ENCODE results near the gene GNAQ.

Gene GNAQ

DNA sequence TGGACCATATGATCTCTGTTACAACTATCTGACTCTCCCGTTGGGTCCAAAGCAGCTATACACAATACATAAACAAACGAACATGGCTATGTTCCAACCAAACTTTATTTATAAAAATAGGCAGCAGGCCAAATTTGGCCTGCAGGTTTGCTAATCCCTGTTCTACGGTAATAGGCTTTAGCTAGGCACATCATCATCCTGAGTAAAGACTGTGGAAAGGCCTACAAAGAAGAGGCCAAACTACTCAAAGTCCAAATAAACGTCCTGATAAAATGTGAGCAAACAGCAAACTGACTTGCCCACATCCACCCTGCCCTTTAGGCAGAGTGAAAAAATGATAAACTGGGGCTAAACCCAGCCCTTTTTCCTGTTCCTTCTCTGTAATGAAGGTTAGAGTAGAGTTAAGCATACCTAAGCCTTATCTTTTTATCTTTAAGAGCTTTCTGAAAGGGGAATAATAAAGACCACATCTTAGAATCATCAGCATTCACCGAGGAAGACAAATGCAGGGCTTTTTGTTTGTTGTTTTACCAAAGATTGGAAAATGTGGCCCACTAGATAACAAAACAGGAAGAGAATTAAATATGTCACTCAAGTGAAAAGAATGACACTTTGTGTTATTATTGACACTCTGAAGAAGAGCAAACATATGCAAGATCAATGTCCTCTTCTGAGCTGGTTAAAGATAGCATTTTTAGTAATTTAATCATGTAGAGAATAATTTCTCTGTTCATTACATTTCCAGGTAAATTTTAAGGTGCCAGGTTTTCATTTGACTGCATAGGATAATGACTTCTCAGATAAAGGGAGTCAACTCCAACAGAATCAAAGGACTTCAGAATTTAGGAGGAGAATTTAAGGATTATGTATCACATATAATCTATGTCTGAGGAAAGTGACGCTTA, 223.5 kb downstream of the GNAQ start:
- no peak for FAIRE-seq

GRCh38 chr9:77807281-77807683, 224.3 kb downstream of the GNAQ start:
- FAIRE-seq, result no peak

GRCh38 chr9:77806741-77807140, 224.9 kb downstream of the GNAQ start:
- FAIRE-seq, result no peak

- no peak for FAIRE-seq
These were observed 225.8 kb downstream of the GNAQ start for GRCh38 chr9:77805810-77806209.

- FAIRE-seq, result no peak
These were observed 228.2 kb downstream of the GNAQ start for GRCh38 chr9:77803423-77803822.

- FAIRE-seq, result peak; percentile 82
These were observed 228.9 kb downstream of the GNAQ start for GRCh38 chr9:77802515-77803293.

- FAIRE-seq, result no peak
These were observed 229.5 kb downstream of the GNAQ start for GRCh38 chr9:77802064-77802463.

DNA sequence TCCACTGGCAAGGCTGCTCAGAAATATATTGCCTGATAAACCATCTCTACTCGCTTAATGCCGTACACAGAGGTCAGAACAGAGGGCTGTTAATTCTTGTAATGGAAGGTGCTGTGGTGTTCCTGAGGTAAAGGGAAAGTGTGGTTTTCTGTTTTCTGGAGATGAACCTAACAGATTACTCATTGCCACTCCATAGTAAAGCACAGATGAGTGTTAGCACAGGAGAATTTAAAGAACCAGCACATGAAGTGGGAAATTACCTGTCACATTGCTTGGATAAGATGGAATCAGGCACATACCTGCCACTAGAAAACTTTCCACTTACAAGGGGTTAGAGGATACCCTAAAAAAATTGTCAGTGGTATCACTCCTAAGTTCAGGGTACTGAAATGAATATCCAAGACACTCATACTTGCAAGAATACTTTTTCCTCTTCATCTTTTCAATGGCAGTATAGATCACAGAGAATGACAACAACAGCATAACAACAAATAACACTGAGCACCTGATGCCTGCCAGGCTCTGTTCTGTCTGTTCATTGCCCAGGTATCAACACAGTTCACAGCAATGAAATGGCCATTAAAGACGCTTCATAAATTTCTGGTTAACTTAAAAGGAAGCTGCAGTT, 230.6 kb downstream of the GNAQ start:
- no peak for FAIRE-seq

DNA sequence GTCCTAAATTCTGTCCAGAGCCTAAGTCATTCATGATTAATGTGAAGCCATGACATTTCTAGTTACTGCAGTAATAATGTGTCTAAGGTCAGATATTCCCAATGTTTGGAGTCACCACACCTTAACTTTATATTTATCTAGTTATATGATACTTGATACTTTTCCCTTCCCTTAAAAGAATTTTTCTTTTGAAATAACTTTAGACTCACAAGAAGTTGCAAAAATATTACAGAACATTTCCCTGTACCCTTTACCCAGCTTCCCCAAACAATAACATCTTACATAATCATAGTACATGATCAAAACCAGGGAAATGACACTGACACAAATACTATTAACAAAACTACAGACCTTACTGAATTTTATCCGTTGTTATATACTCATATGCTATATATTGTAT, 233.5 kb downstream of the GNAQ start:
- FAIRE-seq, result no peak

GRCh38 chr9:77794985-77795384, 236.6 kb downstream of the GNAQ start:
- FAIRE-seq, result no peak

GRCh38 chr9:77793849-77794248, 237.8 kb downstream of the GNAQ start:
- FAIRE-seq, result no peak

DNA sequence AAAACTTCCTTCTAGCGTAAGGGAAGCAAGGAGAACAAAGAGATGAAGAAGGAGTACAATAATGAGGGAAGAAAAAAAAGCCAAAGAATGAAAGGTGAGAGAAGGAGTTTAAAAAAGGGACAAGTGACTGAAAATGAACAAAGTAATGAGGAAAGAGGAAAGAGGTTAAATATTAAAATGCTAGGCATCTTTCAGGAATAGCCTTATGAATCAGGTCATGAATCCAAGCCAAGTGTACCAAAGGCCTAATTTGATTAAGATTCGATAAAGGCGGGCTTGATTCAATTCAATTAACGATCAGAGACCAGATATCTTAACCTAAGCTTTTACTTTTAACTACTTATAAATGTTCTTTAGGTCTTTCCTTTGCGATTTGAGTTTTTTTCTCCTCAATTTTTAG, 241.7 kb downstream of the GNAQ start:
- FAIRE-seq, result no peak

GRCh38 chr9:77785341-77785740, 246.3 kb downstream of the GNAQ start:
- no peak for FAIRE-seq

DNA sequence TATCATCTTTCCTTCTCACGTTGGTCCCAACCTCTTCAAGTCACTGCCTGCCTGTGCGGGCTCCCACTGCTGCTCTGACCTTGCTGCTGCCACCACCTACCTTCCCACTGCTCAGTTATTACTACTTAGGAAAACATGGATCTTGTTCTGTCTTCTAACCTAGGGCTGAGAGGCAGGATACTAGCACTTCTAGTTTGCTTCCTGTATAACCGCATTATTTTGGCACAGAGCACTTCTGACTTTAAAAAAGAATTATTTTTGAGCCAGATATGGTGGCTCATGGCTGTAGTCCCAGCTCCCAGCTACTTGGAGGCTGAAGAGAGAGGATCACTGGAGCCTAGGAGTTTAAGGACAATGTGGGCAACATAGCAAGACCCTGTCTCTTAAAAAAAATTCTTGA, 248.1 kb downstream of the GNAQ start:
- no peak for FAIRE-seq

DNA sequence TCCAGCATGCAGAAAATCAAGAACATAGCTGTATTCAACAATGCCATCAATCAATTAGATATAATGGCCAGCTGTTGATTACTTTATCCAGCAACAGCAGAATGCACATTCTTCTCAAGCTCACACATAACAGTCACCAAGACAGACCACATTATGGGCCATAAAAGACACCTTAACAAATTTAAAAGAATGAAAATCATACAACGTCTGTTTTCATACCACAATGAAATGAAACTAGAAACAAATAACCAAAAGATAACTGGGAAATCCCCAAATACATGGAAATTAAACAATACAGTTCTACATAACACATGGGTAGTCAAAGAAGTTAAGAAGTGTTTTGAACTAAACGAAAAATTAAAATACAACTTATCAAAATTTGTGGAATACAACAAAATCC, 252.6 kb downstream of the GNAQ start:
- peak; percentile 60 for FAIRE-seq

GRCh38 chr9:77773381-77773780, 258.2 kb downstream of the GNAQ start:
- no peak for FAIRE-seq

DNA sequence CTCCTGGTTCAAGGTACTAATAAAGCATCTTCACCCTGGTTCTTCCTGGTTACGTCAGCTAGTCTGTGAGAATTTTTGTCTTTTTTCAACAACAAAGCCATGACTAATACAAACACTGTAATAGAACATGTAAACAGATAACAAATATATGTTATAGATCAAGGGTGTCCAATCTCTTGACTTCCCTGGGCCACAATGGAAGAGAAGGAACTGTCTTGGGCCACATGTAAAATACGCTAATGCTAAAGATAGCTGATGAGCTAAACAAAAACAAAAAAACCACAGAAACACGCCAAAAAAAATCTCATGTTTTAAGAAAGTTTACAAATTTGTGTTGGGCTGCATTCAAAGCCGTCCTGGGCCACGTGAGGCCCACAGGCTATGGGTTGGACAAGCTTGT, 259.0 kb downstream of the GNAQ start:
- no peak for FAIRE-seq

- no peak for FAIRE-seq
These were observed 260.4 kb downstream of the GNAQ start for GRCh38 chr9:77771171-77771570.

DNA sequence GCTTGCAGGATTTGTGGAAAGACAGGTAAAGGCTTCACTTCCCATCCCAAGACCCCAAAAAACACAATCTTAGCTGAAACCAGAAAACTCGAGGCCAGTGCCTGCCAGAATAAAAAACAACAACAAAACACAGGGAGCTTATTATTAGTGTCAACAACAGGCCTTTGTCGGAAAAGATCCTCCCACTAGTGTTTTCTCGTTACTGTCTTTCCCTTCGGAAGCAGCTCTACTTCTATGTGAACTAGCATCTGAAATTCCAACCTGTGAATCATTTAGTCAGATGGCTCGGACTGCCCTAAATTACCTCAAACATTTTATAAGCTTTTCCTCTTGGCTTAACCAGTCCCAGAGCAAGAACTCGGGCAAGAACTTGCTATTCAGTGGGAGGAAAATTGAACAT, 261.3 kb downstream of the GNAQ start:
- no peak for FAIRE-seq

GRCh38 chr9:77769246-77769645, 262.4 kb downstream of the GNAQ start:
- FAIRE-seq, result no peak

DNA sequence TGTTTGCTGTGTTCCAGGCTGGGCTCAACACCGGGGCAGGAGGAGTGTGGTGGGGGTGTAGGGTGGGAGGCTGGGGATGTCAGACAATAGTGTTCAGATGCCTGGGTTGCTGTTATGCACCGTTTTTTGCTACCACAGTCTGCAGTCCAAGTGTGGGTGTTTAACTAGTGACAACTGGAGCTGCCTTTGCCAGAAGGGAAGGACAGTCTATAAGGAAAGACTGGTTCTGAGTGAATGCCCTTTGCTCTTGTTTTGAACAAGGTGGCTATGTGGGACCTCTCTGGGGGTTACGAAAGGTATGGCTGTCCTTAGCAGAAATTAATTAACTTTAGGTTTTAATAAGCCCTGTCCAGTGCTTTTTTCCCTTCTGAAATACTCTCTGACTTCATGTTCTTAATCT, 265.0 kb downstream of the GNAQ start:
- FAIRE-seq, result no peak

GRCh38 chr9:77765781-77766259, 265.8 kb downstream of the GNAQ start:
- FAIRE-seq, result no peak
